ENCODE results near the gene SMYD3.

SMYD3 gene

DNA sequence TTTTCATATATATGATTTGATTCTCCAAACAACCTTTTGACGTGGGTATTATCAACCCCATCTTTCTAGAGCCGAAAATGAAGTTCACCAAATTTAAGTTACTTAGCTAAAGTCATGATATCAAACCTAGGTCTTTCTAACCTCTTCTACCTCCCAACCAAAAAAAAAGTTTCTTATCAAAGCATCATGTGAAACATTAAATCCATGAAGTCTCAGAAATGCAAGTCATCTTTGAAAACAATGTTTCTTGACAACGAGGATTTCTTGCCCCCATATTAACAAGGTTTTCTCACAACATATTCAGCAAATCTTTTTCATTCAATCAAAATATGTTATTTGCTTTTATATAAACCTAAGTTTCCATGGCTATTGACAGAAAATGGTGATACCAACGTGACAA, 306.3 kb downstream of the SMYD3 start:
- Histone ChIP-seq H3K4me2 (ENCODE audit: low read depth, low read length, poor library complexity, severe bottlenecking) (no peak overlapping the region), H3K9me2 (replicated peaks; ENCODE audit: insufficient read depth, low read length) (no peaks in the 10 kb centered on the region), H3K27ac (ENCODE audit: low read depth, low read length) (no peak overlapping the region), H3F3A (ENCODE audit: insufficient read depth) (no peaks in the 10 kb centered on the region), H3K27me3 (ENCODE audit: low read length) (no peaks in the 10 kb centered on the region), H2AFZ (ENCODE audit: low read depth, low read length, severe bottlenecking) (no peak overlapping the region), H3K9ac (ENCODE audit: low read length) (no peak overlapping the region), H4K20me1 (ENCODE audit: low read depth, low read length) (no peaks in the 10 kb centered on the region), H3K9me3 (ENCODE audit: insufficient read depth, low read length) (no peaks in the 10 kb centered on the region), H3K36me3 (ENCODE audit: low read length) (no peaks in the 10 kb centered on the region), H3K79me2 (ENCODE audit: insufficient read depth, low read length) (no peaks in the 10 kb centered on the region), H3K4me3 (ENCODE audit: insufficient read depth, low read length, poor library complexity, severe bottlenecking) (no peak overlapping the region)
- no peak for TF ChIP-seq EZH2phosphoT487 (conservative IDR thresholded peaks at IDR 0.05; ENCODE audit: low read length)
- TF ChIP-seq, protein P1, sequence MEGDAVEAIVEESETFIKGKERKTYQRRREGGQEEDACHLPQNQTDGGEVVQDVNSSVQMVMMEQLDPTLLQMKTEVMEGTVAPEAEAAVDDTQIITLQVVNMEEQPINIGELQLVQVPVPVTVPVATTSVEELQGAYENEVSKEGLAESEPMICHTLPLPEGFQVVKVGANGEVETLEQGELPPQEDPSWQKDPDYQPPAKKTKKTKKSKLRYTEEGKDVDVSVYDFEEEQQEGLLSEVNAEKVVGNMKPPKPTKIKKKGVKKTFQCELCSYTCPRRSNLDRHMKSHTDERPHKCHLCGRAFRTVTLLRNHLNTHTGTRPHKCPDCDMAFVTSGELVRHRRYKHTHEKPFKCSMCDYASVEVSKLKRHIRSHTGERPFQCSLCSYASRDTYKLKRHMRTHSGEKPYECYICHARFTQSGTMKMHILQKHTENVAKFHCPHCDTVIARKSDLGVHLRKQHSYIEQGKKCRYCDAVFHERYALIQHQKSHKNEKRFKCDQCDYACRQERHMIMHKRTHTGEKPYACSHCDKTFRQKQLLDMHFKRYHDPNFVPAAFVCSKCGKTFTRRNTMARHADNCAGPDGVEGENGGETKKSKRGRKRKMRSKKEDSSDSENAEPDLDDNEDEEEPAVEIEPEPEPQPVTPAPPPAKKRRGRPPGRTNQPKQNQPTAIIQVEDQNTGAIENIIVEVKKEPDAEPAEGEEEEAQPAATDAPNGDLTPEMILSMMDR (IDR thresholded peaks at IDR 0.05; ENCODE audit: insufficient read depth, low read length, poor library complexity, severe bottlenecking) = no peak

- Histone ChIP-seq H4K20me1 (ENCODE audit: low read depth, low read length) (no peaks in the 10 kb centered on the region), H3F3A (ENCODE audit: insufficient read depth) (no peaks in the 10 kb centered on the region), H3K36me3 (ENCODE audit: low read length) (no peaks in the 10 kb centered on the region), H3K4me3 (ENCODE audit: insufficient read depth, low read length, poor library complexity, severe bottlenecking) (no peak overlapping the region), H3K4me2 (ENCODE audit: low read depth, low read length, poor library complexity, severe bottlenecking) (no peak overlapping the region), H3K27me3 (ENCODE audit: low read length) (no peaks in the 10 kb centered on the region), H3K79me2 (ENCODE audit: insufficient read depth, low read length) (no peaks in the 10 kb centered on the region), H3K9ac (ENCODE audit: low read length) (no peak overlapping the region), H2AFZ (ENCODE audit: low read depth, low read length, severe bottlenecking) (no peak overlapping the region), H3K9me2 (replicated peaks; ENCODE audit: insufficient read depth, low read length) (no peaks in the 10 kb centered on the region), H3K27ac (ENCODE audit: low read depth, low read length) (no peak overlapping the region), H3K9me3 (ENCODE audit: insufficient read depth, low read length) (no peaks in the 10 kb centered on the region)
- no peak for TF ChIP-seq EZH2phosphoT487 (conservative IDR thresholded peaks at IDR 0.05; ENCODE audit: low read length)
- TF ChIP-seq, protein P1 (IDR thresholded peaks at IDR 0.05; ENCODE audit: insufficient read depth, low read length, poor library complexity, severe bottlenecking) = no peak
These were observed 306.9 kb downstream of the SMYD3 start for GRCh38 chr1:246200225-246200624.

- Histone ChIP-seq H4K20me1 (ENCODE audit: low read depth, low read length) (no peaks in the 10 kb centered on the region), H3K9me3 (ENCODE audit: insufficient read depth, low read length) (no peaks in the 10 kb centered on the region), H2AFZ (ENCODE audit: low read depth, low read length, severe bottlenecking) (no peak overlapping the region), H3K4me3 (ENCODE audit: insufficient read depth, low read length, poor library complexity, severe bottlenecking) (no peak overlapping the region), H3K36me3 (ENCODE audit: low read length) (no peaks in the 10 kb centered on the region), H3K27ac (ENCODE audit: low read depth, low read length) (no peak overlapping the region), H3K27me3 (ENCODE audit: low read length) (no peaks in the 10 kb centered on the region), H3K4me2 (ENCODE audit: low read depth, low read length, poor library complexity, severe bottlenecking) (no peak overlapping the region), H3K9me2 (replicated peaks; ENCODE audit: insufficient read depth, low read length) (no peaks in the 10 kb centered on the region), H3K79me2 (ENCODE audit: insufficient read depth, low read length) (no peaks in the 10 kb centered on the region), H3K9ac (ENCODE audit: low read length) (no peak overlapping the region), H3F3A (ENCODE audit: insufficient read depth) (no peaks in the 10 kb centered on the region)
- no peak for TF ChIP-seq EZH2phosphoT487 (conservative IDR thresholded peaks at IDR 0.05; ENCODE audit: low read length)
- TF ChIP-seq, protein P1 (IDR thresholded peaks at IDR 0.05; ENCODE audit: insufficient read depth, low read length, poor library complexity, severe bottlenecking) = no peak
These were observed 307.9 kb downstream of the SMYD3 start for GRCh38 chr1:246199086-246199645.
